ENCODE data around the gene TNNC1. TPM values are rescaled to one million over a fixed set of nuclear protein-coding genes. Genes with fewer than 3 reads are reported as not detected.

TNNC1 gene
- total RNA-seq, 5 donors from 2014 or later (not counting 1 experiment from before 2014, with no cell fraction given) = 2.8 to 8.8 (median 4.5) TPM

GRCh38 chr3:52484680-52485461 lies 31.0 kb upstream of the TNNC1 start:
- Mint-ChIP-seq H3K27me3 (no peaks in the 10 kb centered on the region), H3K4me1 (no peaks in the 10 kb centered on the region), H3K9me3 (no peaks in the 10 kb centered on the region), H3K36me3 (peaks cover 24% of the 10 kb centered on the region), H3K4me3 (no peak overlapping the region), H3K27ac (no peak overlapping the region)
- H3K9me3 ChIP-seq = no peaks in the 10 kb centered on the region
- WGBS (ENCODE audit: insufficient coverage) = 91% methylated on average over 7 of the region's 10 CpGs
- ChIA-PET CTCF (no interaction called here), POLR2A (no interaction called here)
- no peak overlapping the region for H3K27ac ChIP-seq (ENCODE audit: low read length)
- peaks cover 23 to 72% of the 10 kb centered on the region in 2 donors for H3K36me3 ChIP-seq (ENCODE audit: control insufficient read depth in 2 of 2, extremely low read depth in 1 of 2, insufficient read depth in 1 of 2, low read length in 1 of 2)
- no peak for DNase-seq
- ATAC-seq (replicated peaks in 1 of 4) = no peak
- no peaks in the 10 kb centered on the region for H3K27me3 ChIP-seq (replicated peaks in 1 of 2; ENCODE audit: control insufficient read depth in 2 of 2, extremely low read depth in 1 of 2, insufficient read depth in 2 of 2, low read length in 1 of 2)
- H3K4me3 ChIP-seq (ENCODE audit: control insufficient read depth in 1 of 2, extremely low read depth in 1 of 2, low read length in 1 of 2) = no peak overlapping the region
- no peaks in the 10 kb centered on the region for H3K4me1 ChIP-seq (ENCODE audit: control insufficient read depth in 1 of 2, extremely low read depth in 1 of 2, insufficient read depth in 2 of 2, low read length in 2 of 2)

- H3K4me1 Mint-ChIP-seq = no peaks in the 10 kb centered on the region
- H3K27ac ChIP-seq (ENCODE audit: low read length) = no peak overlapping the region
- H3K36me3 Mint-ChIP-seq = peaks cover 32% of the 10 kb centered on the region
- H3K27ac Mint-ChIP-seq = no peak overlapping the region
- 99% methylated on average over 8 of the region's 13 CpGs for WGBS (ENCODE audit: insufficient coverage)
- H3K36me3 ChIP-seq (ENCODE audit: control insufficient read depth in 2 of 2, extremely low read depth in 1 of 2, insufficient read depth in 1 of 2, low read length in 1 of 2) = peaks cover 32 to 73% of the 10 kb centered on the region in 2 donors
- no peaks in the 10 kb centered on the region for H3K9me3 Mint-ChIP-seq
- H3K4me1 ChIP-seq (ENCODE audit: control insufficient read depth in 1 of 2, extremely low read depth in 1 of 2, insufficient read depth in 2 of 2, low read length in 2 of 2) = no peaks in the 10 kb centered on the region
- no peaks in the 10 kb centered on the region for H3K27me3 Mint-ChIP-seq
- POLR2A ChIA-PET = no interaction called here
- no peak overlapping the region for H3K4me3 Mint-ChIP-seq
- ATAC-seq (replicated peaks in 1 of 4) (no peak), DNase-seq (no peak)
- no peaks in the 10 kb centered on the region for H3K27me3 ChIP-seq (replicated peaks in 1 of 2; ENCODE audit: control insufficient read depth in 2 of 2, extremely low read depth in 1 of 2, insufficient read depth in 2 of 2, low read length in 1 of 2)
- CTCF ChIA-PET = no interaction called here
- no peak overlapping the region for H3K4me3 ChIP-seq (ENCODE audit: control insufficient read depth in 1 of 2, extremely low read depth in 1 of 2, low read length in 1 of 2)
- no peaks in the 10 kb centered on the region for H3K9me3 ChIP-seq
Observed at GRCh38 chr3:52483577-52484381, 29.9 kb upstream of the TNNC1 start.

- ATAC-seq (replicated peaks in 1 of 4) = no peak
- ChIA-PET CTCF (no interaction called here), POLR2A (no interaction called here)
- H3K9me3 ChIP-seq = no peaks in the 10 kb centered on the region
- no peak overlapping the region for H3K27ac ChIP-seq (ENCODE audit: low read length)
- Mint-ChIP-seq H3K36me3 (peaks cover 35% of the 10 kb centered on the region), H3K27ac (no peak overlapping the region), H3K4me1 (no peaks in the 10 kb centered on the region), H3K4me3 (no peak overlapping the region), H3K27me3 (no peaks in the 10 kb centered on the region), H3K9me3 (no peaks in the 10 kb centered on the region)
- no peaks in the 10 kb centered on the region for H3K4me1 ChIP-seq (ENCODE audit: control insufficient read depth in 1 of 2, extremely low read depth in 1 of 2, insufficient read depth in 2 of 2, low read length in 2 of 2)
- no peak overlapping the region for H3K4me3 ChIP-seq (ENCODE audit: control insufficient read depth in 1 of 2, extremely low read depth in 1 of 2, low read length in 1 of 2)
- no peaks in the 10 kb centered on the region for H3K27me3 ChIP-seq (replicated peaks in 1 of 2; ENCODE audit: control insufficient read depth in 2 of 2, extremely low read depth in 1 of 2, insufficient read depth in 2 of 2, low read length in 1 of 2)
- peaks cover 35 to 74% of the 10 kb centered on the region in 2 donors for H3K36me3 ChIP-seq (ENCODE audit: control insufficient read depth in 2 of 2, extremely low read depth in 1 of 2, insufficient read depth in 1 of 2, low read length in 1 of 2)
- no peak for DNase-seq
- WGBS (ENCODE audit: insufficient coverage) = 96% methylated on average over 11 of the region's 14 CpGs
Observed at GRCh38 chr3:52483081-52483480, 29.2 kb upstream of the TNNC1 start.

- ChIA-PET CTCF (no interaction called here), POLR2A (no interaction called here)
- Mint-ChIP-seq H3K4me3 (no peak overlapping the region), H3K36me3 (peaks cover 33% of the 10 kb centered on the region), H3K27me3 (no peaks in the 10 kb centered on the region), H3K4me1 (no peaks in the 10 kb centered on the region), H3K9me3 (no peaks in the 10 kb centered on the region), H3K27ac (no peak overlapping the region)
- WGBS (ENCODE audit: insufficient coverage) = 94% methylated on average over 22 of the region's 23 CpGs
- H3K4me3 ChIP-seq (ENCODE audit: control insufficient read depth in 1 of 2, extremely low read depth in 1 of 2, low read length in 1 of 2) = no peak overlapping the region
- no peaks in the 10 kb centered on the region for H3K27me3 ChIP-seq (replicated peaks in 1 of 2; ENCODE audit: control insufficient read depth in 2 of 2, extremely low read depth in 1 of 2, insufficient read depth in 2 of 2, low read length in 1 of 2)
- H3K27ac ChIP-seq (ENCODE audit: low read length) = no peak overlapping the region
- ATAC-seq (replicated peaks in 1 of 4) (no peak), DNase-seq (peak in 5 of 35 experiments; percentile 11 to 34 (median 16))
- peaks cover 41 to 74% of the 10 kb centered on the region in 2 donors for H3K36me3 ChIP-seq (ENCODE audit: control insufficient read depth in 2 of 2, extremely low read depth in 1 of 2, insufficient read depth in 1 of 2, low read length in 1 of 2)
- H3K4me1 ChIP-seq (ENCODE audit: control insufficient read depth in 1 of 2, extremely low read depth in 1 of 2, insufficient read depth in 2 of 2, low read length in 2 of 2) = no peaks in the 10 kb centered on the region
- H3K9me3 ChIP-seq = no peaks in the 10 kb centered on the region
Observed at GRCh38 chr3:52481819-52482521, 28.1 kb upstream of the TNNC1 start.

- no peak for ATAC-seq (replicated peaks in 1 of 4)
- ChIA-PET POLR2A (no interaction called here), CTCF (no interaction called here)
- Histone ChIP-seq H3K4me3 (ENCODE audit: control insufficient read depth in 1 of 2, extremely low read depth in 1 of 2, low read length in 1 of 2) (no peak overlapping the region), H3K27ac (ENCODE audit: low read length) (no peak overlapping the region), H3K36me3 (ENCODE audit: control insufficient read depth in 2 of 2, extremely low read depth in 1 of 2, insufficient read depth in 1 of 2, low read length in 1 of 2) (peaks cover 42 to 75% of the 10 kb centered on the region in 2 donors), H3K4me1 (ENCODE audit: control insufficient read depth in 1 of 2, extremely low read depth in 1 of 2, insufficient read depth in 2 of 2, low read length in 2 of 2) (no peaks in the 10 kb centered on the region), H3K9me3 (no peaks in the 10 kb centered on the region), H3K27me3 (replicated peaks in 1 of 2; ENCODE audit: control insufficient read depth in 2 of 2, extremely low read depth in 1 of 2, insufficient read depth in 2 of 2, low read length in 1 of 2) (no peaks in the 10 kb centered on the region)
- Mint-ChIP-seq H3K9me3 (no peaks in the 10 kb centered on the region), H3K4me3 (no peak overlapping the region), H3K27ac (no peak overlapping the region), H3K4me1 (no peaks in the 10 kb centered on the region), H3K27me3 (no peaks in the 10 kb centered on the region), H3K36me3 (peaks cover 33% of the 10 kb centered on the region)
- WGBS (ENCODE audit: insufficient coverage) = 97% methylated on average over 17 of the region's 27 CpGs
- DNase-seq = no peak
Observed at GRCh38 chr3:52480768-52481715, 27.2 kb upstream of the TNNC1 start.

All from T-cell (primary cell).